Breast epithelium (tissue), 3 donors: ENCODE measurements around the gene PDCD2.
A peak's percentile ranks its signal among the peaks of the same experiment; 100 is the strongest.

Experiments used
- CTCF ChIP-seq, 3 donors: fragments of 450-650 bp; IDR thresholded peaks; one replicate each; pipeline ENCODE4 v1.5.1; 2016 to 2017; ENCODE audit warnings: antibody characterized with exemption in 3 of 3, mild to moderate bottlenecking in 3 of 3, moderate library complexity in 3 of 3
- POLR2A ChIP-seq: fragments of 450-650 bp; IDR thresholded peaks from one replicate; pipeline ENCODE4 v1.6.1; 2016; ENCODE audit warnings: antibody characterized with exemption, mild to moderate bottlenecking, moderate library complexity

- TF ChIP-seq POLR2A (no peak), CTCF (IDR thresholded peaks at IDR 0.05) (peak in 1 of 3 donors; percentile 7)
Observed at GRCh38 chr6:170584954-170585498, 589 bp upstream of the PDCD2 start.
